Measurements from ENCODE around the gene DHRS9.

The DHRS9 gene

GRCh38 chr2:169065422-169065821, 3.9 kb upstream of the DHRS9 start:
- no peak overlapping the region for H2AFZ ChIP-seq (ENCODE audit: low read depth, low read length)
- no peak overlapping the region for H2BK12ac ChIP-seq (ENCODE audit: low read length in 2 of 2)
- H4K91ac ChIP-seq (ENCODE audit: low read length): no peak overlapping the region
- no peak overlapping the region for H2BK15ac ChIP-seq (ENCODE audit: low read depth, poor library complexity, severe bottlenecking)
- no peak overlapping the region for H4K8ac ChIP-seq (ENCODE audit: low read length)
- no peaks in the 10 kb centered on the region for H3K27me3 ChIP-seq (ENCODE audit: control insufficient read depth in 1 of 2, insufficient read depth in 1 of 2, low read length in 2 of 2)
- H3K9me3 ChIP-seq (ENCODE audit: control insufficient read depth, low read length): no peaks in the 10 kb centered on the region
- no peak overlapping the region for H2AK5ac ChIP-seq (ENCODE audit: low read length, severe bottlenecking)
- H3K79me1 ChIP-seq (replicated peaks; ENCODE audit: low read length, poor library complexity, severe bottlenecking): no peaks in the 10 kb centered on the region
- H3K36me3 ChIP-seq (ENCODE audit: control insufficient read depth in 1 of 2, insufficient read depth in 2 of 2, low read depth in 1 of 2, low read length in 2 of 2): no peaks in the 10 kb centered on the region
- no peak overlapping the region for H3K4me3 ChIP-seq (ENCODE audit: insufficient read depth in 1 of 2, low read depth in 1 of 2, low read length in 2 of 2)
- no peak overlapping the region for H2BK5ac ChIP-seq (ENCODE audit: low read depth, low read length, poor library complexity, severe bottlenecking)
- H3K18ac ChIP-seq (ENCODE audit: low read depth in 1 of 2, low read length in 2 of 2): no peak overlapping the region
- WGBS: no CpG with 5 or more reads among the region's 1 CpG
- H3K14ac ChIP-seq (ENCODE audit: low read length in 2 of 2): no peak overlapping the region
- peaks cover 2% of the 10 kb centered on the region for H3K4me1 ChIP-seq (ENCODE audit: control insufficient read depth, insufficient read depth, low read depth, low read length)
- H3K23ac ChIP-seq (ENCODE audit: low read length in 2 of 2): no peak overlapping the region
- H3K4me2 ChIP-seq (ENCODE audit: low read length, poor library complexity, severe bottlenecking): no peak overlapping the region
- no peak overlapping the region for H3K9ac ChIP-seq (ENCODE audit: low read length)
- H2BK120ac ChIP-seq (ENCODE audit: low read depth, low read length): no peak overlapping the region
- no peak overlapping the region for H3K27ac ChIP-seq (ENCODE audit: low read length, poor library complexity, severe bottlenecking)
- no peak overlapping the region for H3K4ac ChIP-seq (ENCODE audit: low read depth in 1 of 2, low read length in 2 of 2)
- DNase-seq: no peak

GRCh38 chr2:169065864-169066517, 3.4 kb upstream of the DHRS9 start:
- Histone ChIP-seq H2BK15ac (ENCODE audit: low read depth, poor library complexity, severe bottlenecking) (no peak overlapping the region), H3K79me1 (replicated peaks; ENCODE audit: low read length, poor library complexity, severe bottlenecking) (no peaks in the 10 kb centered on the region), H3K4me3 (ENCODE audit: insufficient read depth in 1 of 2, low read depth in 1 of 2, low read length in 2 of 2) (no peak overlapping the region), H3K18ac (ENCODE audit: low read depth in 1 of 2, low read length in 2 of 2) (no peak overlapping the region), H3K14ac (ENCODE audit: low read length in 2 of 2) (no peak overlapping the region), H3K4me2 (ENCODE audit: low read length, poor library complexity, severe bottlenecking) (no peak overlapping the region), H2BK12ac (ENCODE audit: low read length in 2 of 2) (no peak overlapping the region), H3K4me1 (ENCODE audit: control insufficient read depth, insufficient read depth, low read depth, low read length) (peaks cover 2% of the 10 kb centered on the region), H3K4ac (ENCODE audit: low read depth in 1 of 2, low read length in 2 of 2) (no peak overlapping the region), H4K91ac (ENCODE audit: low read length) (no peak overlapping the region), H3K27ac (ENCODE audit: low read length, poor library complexity, severe bottlenecking) (no peak overlapping the region), H3K9me3 (ENCODE audit: control insufficient read depth, low read length) (no peaks in the 10 kb centered on the region), H3K27me3 (ENCODE audit: control insufficient read depth in 1 of 2, insufficient read depth in 1 of 2, low read length in 2 of 2) (no peaks in the 10 kb centered on the region), H2AK5ac (ENCODE audit: low read length, severe bottlenecking) (no peak overlapping the region), H2BK5ac (ENCODE audit: low read depth, low read length, poor library complexity, severe bottlenecking) (no peak overlapping the region), H2AFZ (ENCODE audit: low read depth, low read length) (no peak overlapping the region), H2BK120ac (ENCODE audit: low read depth, low read length) (no peak overlapping the region), H3K23ac (ENCODE audit: low read length in 2 of 2) (no peak overlapping the region), H3K9ac (ENCODE audit: low read length) (no peak overlapping the region), H4K8ac (ENCODE audit: low read length) (no peak overlapping the region), H3K36me3 (ENCODE audit: control insufficient read depth in 1 of 2, insufficient read depth in 2 of 2, low read depth in 1 of 2, low read length in 2 of 2) (no peaks in the 10 kb centered on the region)
- WGBS: no CpG with 5 or more reads among the region's 2 CpGs
- DNase-seq: no peak

- Histone ChIP-seq H2BK120ac (ENCODE audit: low read depth, low read length) (no peak overlapping the region), H3K18ac (ENCODE audit: low read depth in 1 of 2, low read length in 2 of 2) (no peak overlapping the region), H3K23ac (ENCODE audit: low read length in 2 of 2) (no peak overlapping the region), H3K4ac (ENCODE audit: low read depth in 1 of 2, low read length in 2 of 2) (no peak overlapping the region), H3K9me3 (ENCODE audit: control insufficient read depth, low read length) (no peaks in the 10 kb centered on the region), H2BK15ac (ENCODE audit: low read depth, poor library complexity, severe bottlenecking) (no peak overlapping the region), H2AFZ (ENCODE audit: low read depth, low read length) (no peak overlapping the region), H2AK5ac (ENCODE audit: low read length, severe bottlenecking) (no peak overlapping the region), H3K36me3 (ENCODE audit: control insufficient read depth in 1 of 2, insufficient read depth in 2 of 2, low read depth in 1 of 2, low read length in 2 of 2) (no peaks in the 10 kb centered on the region), H4K8ac (ENCODE audit: low read length) (no peak overlapping the region), H3K14ac (ENCODE audit: low read length in 2 of 2) (no peak overlapping the region), H3K4me3 (ENCODE audit: insufficient read depth in 1 of 2, low read depth in 1 of 2, low read length in 2 of 2) (no peak overlapping the region), H2BK5ac (ENCODE audit: low read depth, low read length, poor library complexity, severe bottlenecking) (no peak overlapping the region), H3K9ac (ENCODE audit: low read length) (no peak overlapping the region), H3K79me1 (replicated peaks; ENCODE audit: low read length, poor library complexity, severe bottlenecking) (no peaks in the 10 kb centered on the region), H2BK12ac (ENCODE audit: low read length in 2 of 2) (no peak overlapping the region), H4K91ac (ENCODE audit: low read length) (no peak overlapping the region), H3K27me3 (ENCODE audit: control insufficient read depth in 1 of 2, insufficient read depth in 1 of 2, low read length in 2 of 2) (no peaks in the 10 kb centered on the region), H3K4me2 (ENCODE audit: low read length, poor library complexity, severe bottlenecking) (no peak overlapping the region), H3K4me1 (ENCODE audit: control insufficient read depth, insufficient read depth, low read depth, low read length) (peaks cover 2% of the 10 kb centered on the region), H3K27ac (ENCODE audit: low read length, poor library complexity, severe bottlenecking) (no peak overlapping the region)
- 67% methylated on average over 1 of the region's 1 CpG for WGBS
- DNase-seq: no peak
These were observed 2.5 kb upstream of the DHRS9 start for GRCh38 chr2:169066897-169067296.

GRCh38 chr2:169069833-169070232, 470 bp downstream of the DHRS9 start:
- no peak overlapping the region for H3K14ac ChIP-seq (ENCODE audit: low read length in 2 of 2)
- no peak overlapping the region for H3K9ac ChIP-seq (ENCODE audit: low read length)
- no peak overlapping the region for H3K4me2 ChIP-seq (ENCODE audit: low read length, poor library complexity, severe bottlenecking)
- no peak overlapping the region for H2AK5ac ChIP-seq (ENCODE audit: low read length, severe bottlenecking)
- no peak overlapping the region for H3K18ac ChIP-seq (ENCODE audit: low read depth in 1 of 2, low read length in 2 of 2)
- no peaks in the 10 kb centered on the region for H3K79me1 ChIP-seq (replicated peaks; ENCODE audit: low read length, poor library complexity, severe bottlenecking)
- H2BK5ac ChIP-seq (ENCODE audit: low read depth, low read length, poor library complexity, severe bottlenecking): no peak overlapping the region
- peaks cover 5% of the 10 kb centered on the region for H3K4me1 ChIP-seq (ENCODE audit: control insufficient read depth, insufficient read depth, low read depth, low read length)
- no peak overlapping the region for H4K8ac ChIP-seq (ENCODE audit: low read length)
- no peaks in the 10 kb centered on the region for H3K36me3 ChIP-seq (ENCODE audit: control insufficient read depth in 1 of 2, insufficient read depth in 2 of 2, low read depth in 1 of 2, low read length in 2 of 2)
- H3K23ac ChIP-seq (ENCODE audit: low read length in 2 of 2): no peak overlapping the region
- no peak overlapping the region for H4K91ac ChIP-seq (ENCODE audit: low read length)
- no peak overlapping the region for H3K27ac ChIP-seq (ENCODE audit: low read length, poor library complexity, severe bottlenecking)
- no peaks in the 10 kb centered on the region for H3K27me3 ChIP-seq (ENCODE audit: control insufficient read depth in 1 of 2, insufficient read depth in 1 of 2, low read length in 2 of 2)
- H3K9me3 ChIP-seq (ENCODE audit: control insufficient read depth, low read length): no peaks in the 10 kb centered on the region
- no peak overlapping the region for H2BK120ac ChIP-seq (ENCODE audit: low read depth, low read length)
- no peak overlapping the region for H2BK12ac ChIP-seq (ENCODE audit: low read length in 2 of 2)
- no peak for DNase-seq
- H2AFZ ChIP-seq (ENCODE audit: low read depth, low read length): no peak overlapping the region
- no peak overlapping the region for H3K4me3 ChIP-seq (ENCODE audit: insufficient read depth in 1 of 2, low read depth in 1 of 2, low read length in 2 of 2)
- WGBS: 71% methylated on average over 1 of the region's 2 CpGs
- H2BK15ac ChIP-seq (ENCODE audit: low read depth, poor library complexity, severe bottlenecking): no peak overlapping the region
- no peak overlapping the region for H3K4ac ChIP-seq (ENCODE audit: low read depth in 1 of 2, low read length in 2 of 2)

Data from mesenchymal stem cell (in vitro differentiated cells and primary cell).